OCI-M2 (cell line): ENCODE data around the gene C4BPB.

ENCODE experiments used
- DNase-seq: peaks from one replicate; lab custom pipeline; 2025; ENCODE audit not compliant: unreplicated experiment; lab: John Stamatoyannopoulos, UW

C4BPB gene

GRCh38 chr1:207058878-207059867 lies 29.5 kb upstream of the C4BPB start:
- no peak for DNase-seq

GRCh38 chr1:207059881-207060280 lies 28.8 kb upstream of the C4BPB start:
- DNase-seq, result no peak

DNA sequence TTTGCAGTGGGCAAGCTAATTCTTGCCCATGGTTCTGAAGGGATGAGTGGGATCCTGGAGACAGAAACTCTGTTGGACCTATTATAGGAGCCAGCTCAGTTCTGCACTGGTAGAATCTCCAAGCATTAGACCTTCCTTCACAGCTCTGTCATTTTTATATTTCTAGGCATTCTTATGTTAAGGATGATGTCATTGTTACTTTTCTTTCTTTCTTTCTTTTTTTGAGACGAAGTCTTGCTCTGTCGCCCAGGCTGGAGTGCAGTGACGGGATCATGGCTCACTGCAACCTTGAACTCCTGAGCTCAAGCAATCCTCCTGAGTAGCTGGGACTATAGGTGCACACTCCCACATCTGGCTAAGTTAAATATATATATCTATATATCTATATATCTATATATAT lies 28.1 kb upstream of the C4BPB start:
- DNase-seq, result no peak

- DNase-seq, result no peak
These were observed 26.6 kb upstream of the C4BPB start for GRCh38 chr1:207062058-207062457.

DNA sequence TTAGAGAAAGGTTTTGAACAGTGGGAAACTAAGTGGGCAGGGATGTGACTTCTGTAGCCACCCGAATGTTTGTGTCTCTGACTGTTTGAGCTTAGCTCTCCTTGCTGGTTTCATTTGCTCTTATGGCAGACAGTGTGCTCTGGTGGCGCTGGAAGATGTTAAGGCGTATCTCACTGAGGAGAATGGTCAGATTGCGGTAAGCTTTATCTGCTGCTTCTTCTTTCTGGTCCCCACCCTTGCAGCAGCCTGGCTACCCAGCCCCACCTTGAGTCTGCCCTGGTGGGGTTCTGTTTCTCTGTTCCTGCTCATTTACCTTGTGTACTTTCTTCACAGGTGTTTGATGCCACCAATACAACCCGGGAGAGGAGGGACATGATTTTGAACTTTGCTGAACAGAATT lies 25.6 kb upstream of the C4BPB start:
- DNase-seq, result no peak

DNA sequence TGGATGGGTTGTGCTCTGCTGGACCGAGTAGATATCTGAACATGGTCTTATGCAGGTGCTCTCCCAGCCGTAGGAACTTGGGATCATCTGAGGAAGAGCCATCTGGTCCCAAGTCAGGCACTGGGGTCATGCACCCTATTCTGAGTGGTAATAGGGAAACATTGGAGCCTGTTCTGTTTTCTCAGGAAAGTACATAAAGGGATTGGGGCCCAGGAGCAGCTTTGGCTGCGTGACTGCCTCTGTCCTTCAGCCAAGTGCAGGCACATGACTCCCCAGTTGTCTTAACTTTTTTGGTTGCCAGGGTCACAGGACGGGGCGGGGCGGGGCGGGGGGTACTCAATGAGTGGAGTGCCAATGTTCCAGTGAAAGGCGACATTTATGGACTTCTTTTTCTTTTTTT lies 24.1 kb upstream of the C4BPB start:
- DNase-seq, result no peak

GRCh38 chr1:207067185-207067584 lies 21.5 kb upstream of the C4BPB start:
- no peak for DNase-seq

DNA sequence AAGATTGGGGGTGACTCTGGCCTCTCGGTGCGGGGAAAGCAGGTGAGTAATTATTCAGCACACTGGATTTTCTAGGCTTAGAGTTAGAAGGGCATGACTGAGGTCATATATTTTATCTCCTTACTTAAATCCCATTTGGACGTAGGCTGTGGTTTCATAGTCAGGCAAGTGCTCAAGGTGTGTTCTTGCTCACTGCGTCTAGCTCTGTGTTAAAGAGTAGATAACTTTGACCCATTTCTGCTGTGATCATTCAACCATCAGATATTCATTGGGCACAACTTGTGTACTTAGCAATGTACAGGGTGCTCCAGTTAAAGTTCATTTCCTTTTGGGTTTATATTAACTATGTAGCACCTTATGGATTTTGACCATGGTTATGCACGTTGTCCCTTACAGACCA lies 21.0 kb upstream of the C4BPB start:
- DNase-seq, result no peak

GRCh38 chr1:207069061-207069460 lies 19.6 kb upstream of the C4BPB start:
- no peak for DNase-seq

DNA sequence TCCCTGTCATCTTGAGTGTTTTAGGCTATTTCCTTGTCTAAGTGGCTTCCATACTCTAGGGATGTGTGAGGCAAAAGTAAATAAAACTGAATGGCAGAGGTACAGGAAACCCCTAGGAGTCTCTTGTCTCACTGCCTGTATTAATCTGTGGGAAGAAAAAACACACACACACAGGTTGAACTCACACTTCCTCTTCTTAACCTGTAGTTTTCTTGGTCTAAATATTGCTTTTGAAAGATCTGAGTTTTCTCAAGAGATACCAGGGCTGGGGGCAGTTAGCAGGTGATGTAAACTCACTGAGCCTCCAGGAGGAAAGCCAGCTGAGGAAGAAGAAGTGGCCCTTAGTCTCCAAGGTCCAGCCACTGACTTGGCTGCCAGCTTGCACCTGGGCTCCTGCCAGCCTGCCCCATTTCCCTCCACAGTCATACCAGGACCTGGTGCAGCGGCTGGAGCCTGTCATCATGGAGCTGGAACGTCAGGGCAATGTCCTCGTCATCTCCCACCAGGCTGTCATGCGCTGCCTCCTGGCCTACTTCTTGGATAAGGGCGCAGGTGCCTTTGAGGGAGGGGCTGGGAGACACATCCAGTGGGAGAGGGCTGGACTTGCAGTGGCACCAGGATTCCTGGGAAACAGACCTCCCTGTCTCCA lies 18.7 kb upstream of the C4BPB start:
- DNase-seq, result no peak

- DNase-seq, result no peak
These were observed 17.8 kb upstream of the C4BPB start for GRCh38 chr1:207070811-207071210.

- DNase-seq, result no peak
These were observed 17.2 kb upstream of the C4BPB start for GRCh38 chr1:207071426-207071825.

- no peak for DNase-seq
These were observed 16.4 kb upstream of the C4BPB start for GRCh38 chr1:207072233-207072632.

DNA sequence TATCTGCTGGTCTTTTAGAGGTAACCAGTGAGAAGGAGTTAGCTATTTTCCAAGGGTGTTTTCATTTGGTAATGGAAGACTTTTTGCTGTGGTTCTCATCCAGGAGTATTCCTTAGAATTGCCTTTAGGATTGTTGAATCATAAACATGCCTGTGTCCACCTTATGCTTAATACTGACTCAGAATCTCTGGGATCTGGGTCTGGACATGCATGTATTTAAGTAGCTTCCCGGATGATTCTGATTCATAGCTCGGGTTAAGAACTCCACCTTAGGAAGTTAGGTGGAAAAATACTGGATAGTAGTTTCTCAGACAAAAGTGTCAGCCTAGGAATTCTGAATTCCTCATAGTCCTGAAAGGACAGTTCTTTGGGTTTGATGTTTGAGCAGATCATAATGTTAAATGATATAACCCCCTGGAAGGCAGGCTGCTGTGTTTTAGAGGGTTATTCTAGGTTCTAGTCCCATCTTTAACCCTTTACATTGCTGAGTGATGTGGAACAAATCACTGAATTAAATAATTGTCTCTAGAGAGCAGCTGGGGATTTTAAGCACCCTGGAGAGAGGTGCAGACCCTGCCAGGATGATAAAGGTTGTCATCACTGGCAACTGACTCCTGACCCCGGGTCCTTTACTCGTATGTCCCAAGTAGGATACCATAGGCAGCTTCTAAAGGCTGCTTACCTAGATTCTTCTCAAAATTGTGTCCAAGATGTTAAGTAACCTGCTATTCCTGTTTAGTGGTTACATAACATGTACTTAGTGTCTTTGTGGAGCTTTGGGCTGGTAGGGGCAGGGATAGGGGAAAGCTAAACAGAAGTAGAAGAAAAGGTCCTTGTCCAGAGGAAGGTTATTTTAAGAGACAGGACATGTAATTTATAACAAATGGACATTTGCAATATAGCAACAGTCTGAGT lies 14.5 kb upstream of the C4BPB start:
- DNase-seq, result no peak

DNA sequence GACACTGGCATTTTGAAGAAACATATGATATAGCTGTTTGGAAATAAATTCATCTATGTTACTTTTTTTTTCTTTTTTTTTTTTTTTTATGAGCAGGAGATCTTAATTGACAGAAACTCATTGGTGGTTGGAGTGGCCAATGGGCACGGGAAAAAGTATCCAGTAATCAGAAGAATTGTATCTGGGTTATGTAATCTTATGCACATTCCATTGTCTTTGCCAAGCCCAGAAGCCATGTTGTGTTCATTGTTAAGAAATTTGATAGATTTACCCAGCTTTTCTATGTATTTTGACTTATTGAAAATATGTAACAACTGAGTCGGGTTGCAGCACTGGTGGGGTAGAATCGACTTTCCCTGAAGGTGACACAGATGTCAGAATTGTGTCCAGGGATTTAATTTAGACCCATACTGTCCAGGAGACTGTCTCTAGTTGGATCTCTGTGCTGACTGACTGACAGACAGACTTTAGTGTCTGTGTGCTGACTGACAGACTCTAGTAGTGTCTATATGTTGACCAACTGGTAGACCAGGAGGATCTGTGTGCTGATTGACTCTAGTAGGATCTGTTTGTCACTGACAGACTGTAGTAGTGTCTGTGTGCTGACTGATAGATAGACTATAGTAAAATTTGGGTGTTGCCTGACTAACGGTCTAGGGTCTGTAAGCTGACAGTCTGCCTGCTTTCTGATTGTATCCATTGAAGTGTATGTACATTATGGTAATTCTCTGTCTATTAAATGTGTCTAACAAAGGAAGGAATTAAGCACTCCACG lies 12.3 kb upstream of the C4BPB start:
- no peak for DNase-seq

DNA sequence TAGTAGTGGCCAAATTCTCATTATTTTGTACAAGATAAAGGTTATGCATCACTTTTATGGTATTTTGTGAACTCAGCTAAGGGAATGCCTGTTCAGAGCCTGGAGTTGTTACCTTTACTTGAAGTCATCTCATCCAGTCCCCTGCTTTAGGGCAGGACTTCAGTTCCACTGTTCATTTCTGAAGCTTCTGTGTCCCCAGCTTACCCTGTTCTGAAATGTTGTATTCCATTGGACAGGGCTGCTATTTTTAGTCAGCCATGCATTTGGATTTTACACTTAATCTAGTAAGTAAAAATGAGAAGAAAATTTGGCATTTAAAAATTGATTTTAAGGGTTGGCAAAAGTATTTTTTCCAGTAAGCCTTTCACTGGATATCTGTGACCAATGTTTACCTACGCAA lies 11.6 kb upstream of the C4BPB start:
- DNase-seq, result no peak

- DNase-seq, result no peak
These were observed 10.9 kb upstream of the C4BPB start for GRCh38 chr1:207077470-207078377.

- DNase-seq, result no peak
These were observed 10.0 kb upstream of the C4BPB start for GRCh38 chr1:207078578-207079132.

- no peak for DNase-seq
These were observed 8.9 kb upstream of the C4BPB start for GRCh38 chr1:207079706-207080241.
